Stimulated activated CD4-positive, alpha-beta T cell treated with anti-CD3 and anti-CD28 coated beads, TNF-alpha, amount 100 ng/mL, for 1 hour (primary cell): ENCODE measurements around the gene XPNPEP2.

Experiments
- DNase-seq, 3 donors: peaks; one replicate each; pipeline ENCODE4 v3.0.0-alpha.2; 2020; ENCODE audit warnings: low read depth in 3 of 3, low spot score in 1 of 3

XPNPEP2 gene

GRCh38 chrX:129793604-129794191 lies 54.9 kb downstream of the XPNPEP2 start:
- no peak for DNase-seq

- DNase-seq = no peak
These were observed 56.8 kb downstream of the XPNPEP2 start for GRCh38 chrX:129795584-129795983.

- no peak for DNase-seq
These were observed 58.6 kb downstream of the XPNPEP2 start for GRCh38 chrX:129797251-129797906.

- DNase-seq = no peak
These were observed 59.7 kb downstream of the XPNPEP2 start for GRCh38 chrX:129798456-129798855.

- DNase-seq = no peak
These were observed 60.1 kb downstream of the XPNPEP2 start for GRCh38 chrX:129798888-129799287.

GRCh38 chrX:129800186-129800585 lies 61.4 kb downstream of the XPNPEP2 start:
- DNase-seq = no peak

GRCh38 chrX:129802863-129803262 lies 64.1 kb downstream of the XPNPEP2 start:
- DNase-seq = no peak

- no peak for DNase-seq
These were observed 66.0 kb downstream of the XPNPEP2 start for GRCh38 chrX:129804806-129805205.

- DNase-seq = no peak
These were observed 69.5 kb downstream of the XPNPEP2 start for GRCh38 chrX:129808158-129808828.

- DNase-seq = no peak
These were observed 70.3 kb downstream of the XPNPEP2 start for GRCh38 chrX:129808829-129809796.

- no peak for DNase-seq
These were observed 75.0 kb downstream of the XPNPEP2 start for GRCh38 chrX:129813662-129814368.

- DNase-seq = no peak
These were observed 79.3 kb downstream of the XPNPEP2 start for GRCh38 chrX:129818123-129818522.
